Measurements from ENCODE around the gene WDR33.

WDR33 gene

GRCh38 chr2:127679680-127680361 lies 131.2 kb downstream of the WDR33 start:
- H3K27ac ChIP-seq: no peak overlapping the region
- H3K27me3 ChIP-seq (ENCODE audit: insufficient read depth, low read depth, severe bottlenecking): no peaks in the 10 kb centered on the region
- H3K4me3 ChIP-seq (ENCODE audit: low read depth, low read length): no peak overlapping the region
- TF ChIP-seq CTCF (IDR thresholded peaks at IDR 0.05; ENCODE audit: low read depth, low read length): no peak
- no peaks in the 10 kb centered on the region for H3K9me3 ChIP-seq (ENCODE audit: severe bottlenecking)
- H3K36me3 ChIP-seq: no peaks in the 10 kb centered on the region
- no peak for DNase-seq

- H3K27me3 ChIP-seq (ENCODE audit: insufficient read depth, low read depth, severe bottlenecking): no peaks in the 10 kb centered on the region
- no peak overlapping the region for H3K4me3 ChIP-seq (ENCODE audit: low read depth, low read length)
- no peak overlapping the region for H3K27ac ChIP-seq
- no peak for TF ChIP-seq CTCF (IDR thresholded peaks at IDR 0.05; ENCODE audit: low read depth, low read length)
- no peaks in the 10 kb centered on the region for H3K9me3 ChIP-seq (ENCODE audit: severe bottlenecking)
- H3K36me3 ChIP-seq: no peaks in the 10 kb centered on the region
- no peak for DNase-seq
These were observed 132.0 kb downstream of the WDR33 start for GRCh38 chr2:127678991-127679390.

GRCh38 chr2:127678531-127678930 lies 132.4 kb downstream of the WDR33 start:
- no peak for TF ChIP-seq CTCF (IDR thresholded peaks at IDR 0.05; ENCODE audit: low read depth, low read length)
- Histone ChIP-seq H3K9me3 (ENCODE audit: severe bottlenecking) (no peaks in the 10 kb centered on the region), H3K4me3 (ENCODE audit: low read depth, low read length) (no peak overlapping the region), H3K27ac (no peak overlapping the region), H3K36me3 (no peaks in the 10 kb centered on the region), H3K27me3 (ENCODE audit: insufficient read depth, low read depth, severe bottlenecking) (no peaks in the 10 kb centered on the region)
- no peak for DNase-seq

GRCh38 chr2:127676906-127677305 lies 134.1 kb downstream of the WDR33 start:
- no peak overlapping the region for H3K27ac ChIP-seq
- no peaks in the 10 kb centered on the region for H3K36me3 ChIP-seq
- no peak overlapping the region for H3K4me3 ChIP-seq (ENCODE audit: low read depth, low read length)
- no peaks in the 10 kb centered on the region for H3K27me3 ChIP-seq (ENCODE audit: insufficient read depth, low read depth, severe bottlenecking)
- no peak for TF ChIP-seq CTCF (IDR thresholded peaks at IDR 0.05; ENCODE audit: low read depth, low read length)
- DNase-seq: no peak
- no peaks in the 10 kb centered on the region for H3K9me3 ChIP-seq (ENCODE audit: severe bottlenecking)

- DNase-seq: no peak
- no peak for TF ChIP-seq CTCF (IDR thresholded peaks at IDR 0.05; ENCODE audit: low read depth, low read length)
- Histone ChIP-seq H3K9me3 (ENCODE audit: severe bottlenecking) (no peaks in the 10 kb centered on the region), H3K4me3 (ENCODE audit: low read depth, low read length) (no peak within 1 kb of the TSS), H3K27me3 (ENCODE audit: insufficient read depth, low read depth, severe bottlenecking) (no peaks in the 10 kb centered on the region), H3K27ac (no peak within 1 kb of the TSS), H3K36me3 (no peaks in the 10 kb centered on the region)
These were observed 135.4 kb downstream of the WDR33 start, which contains the start of gene LIMS2 for GRCh38 chr2:127675331-127676261. Gene LIMS2 (minus strand): TSS chr2:127675530. CDS start chr2:127675024, 506 bp downstream.
